Stomach (tissue), 4 donors: ENCODE measurements around the gene ARHGAP26.

Source experiments
- CTCF ChIP-seq, 7 experiments: fragments of 450-650 bp in 4 of 7; fragments of 200-600 bp in 3 of 7; sonication (generic) in 3 of 7; IDR thresholded peaks; one replicate each; pipeline ENCODE4 v1.5.1; 2016 to 2019; ENCODE audit warnings: antibody characterized with exemption in 7 of 7, control low read depth in 2 of 7, mild to moderate bottlenecking in 1 of 7
- POLR2A ChIP-seq, 4 donors: fragments of 450-650 bp; IDR thresholded peaks; one replicate each; pipeline ENCODE4 v1.6.1; 2016; ENCODE audit warnings: antibody characterized with exemption in 4 of 4, control low read depth in 2 of 4, mild to moderate bottlenecking in 1 of 4, moderate library complexity in 1 of 4

- TF ChIP-seq CTCF (IDR thresholded peaks at IDR 0.05) (no peak), POLR2A (IDR thresholded peaks at IDR 0.05) (no peak)
Measured at GRCh38 chr5:143010351-143010750, 240.2 kb downstream of the ARHGAP26 start.
